Peyer's patch (tissue), 4 donors: ENCODE measurements around the gene FAM199X. TPM values are rescaled to one million over a fixed set of nuclear protein-coding genes. Genes with fewer than 3 reads are reported as not detected.
"Not testable (repeated sequence)": the region's sequence is repeated elsewhere in the genome, so short reads cannot be mapped to it uniquely, and the experiment has no call there.

Experiments used
- DNase-seq, 3 donors: peaks; one replicate each; pipeline ENCODE4 v3.0.0-alpha.2; 2017 to 2019
- H3K27ac ChIP-seq, 4 donors: fragments of 200-600 bp; sonication (generic); one replicate each; pipeline ENCODE4 v1.5.1; 2016 to 2019
- H3K27me3 ChIP-seq, 2 donors: fragments of 200-600 bp; sonication (generic); one replicate each; pipeline ENCODE4 v1.5.1; 2019
- H3K36me3 ChIP-seq, 3 donors: fragments of 200-600 bp; sonication (generic); one replicate each; pipeline ENCODE4 v1.5.1; 2016 to 2019
- H3K4me1 ChIP-seq, 4 donors: fragments of 200-600 bp; sonication (generic); one replicate each; pipeline ENCODE4 v1.5.1; 2016 to 2019
- H3K4me3 ChIP-seq, 4 donors: fragments of 200-600 bp; sonication (generic); 1 replicate in 3 of 4; 2 replicates in 1 of 4; pipeline ENCODE4 v1.5.1; 2016 to 2019; ENCODE audit warnings: mild to moderate bottlenecking in 1 of 4
- H3K9me3 ChIP-seq, 4 donors: fragments of 200-600 bp; sonication (generic); one replicate each; pipeline ENCODE4 v1.5.1; 2016 to 2019; ENCODE audit warnings: mild to moderate bottlenecking in 1 of 4
- CTCF ChIP-seq, 6 experiments: fragments of 450-650 bp in 4 of 6; fragments of 200-600 bp in 2 of 6; sonication (generic) in 1 of 6; IDR thresholded peaks; one replicate each; pipeline ENCODE4 v1.5.1; 2017 to 2019; ENCODE audit warnings: antibody characterized with exemption in 6 of 6, mild to moderate bottlenecking in 3 of 6, moderate library complexity in 1 of 6
- POLR2A ChIP-seq, 2 donors: fragments of 450-650 bp; IDR thresholded peaks; one replicate each; pipeline ENCODE4 v1.5.1; 2017; ENCODE audit warnings: antibody characterized with exemption in 2 of 2, mild to moderate bottlenecking in 2 of 2, moderate library complexity in 2 of 2
- total RNA-seq, 4 donors: library from RNA; depleted of rRNA; stranded (reverse); fragments of >200 nt; gene quantifications; one replicate each; pipeline ENCODE4 v1.1.0, GENCODE V29; 2016

FAM199X gene
- total RNA-seq, 4 donors from 2014 or later, result 9.1 to 17.9 (median 13.8) TPM

DNA sequence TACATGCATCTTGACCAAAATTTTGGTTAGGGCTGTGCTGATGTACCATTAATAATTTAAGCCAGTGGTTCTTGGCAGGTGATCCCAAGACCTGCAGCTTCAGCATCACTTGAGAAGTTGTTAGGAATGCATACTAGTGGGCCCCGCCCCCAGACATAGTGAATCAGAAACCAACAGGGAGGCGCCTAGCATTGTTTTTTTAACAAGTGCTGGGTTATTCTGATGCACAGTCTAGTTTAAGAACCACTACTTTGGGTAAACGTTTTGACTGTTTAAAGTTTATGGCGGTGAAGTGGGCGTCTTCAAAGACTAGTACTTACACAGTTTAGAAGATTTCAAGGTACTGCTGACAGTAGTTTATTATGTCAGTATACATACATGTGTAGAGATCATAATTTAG lies 23.6 kb downstream of the FAM199X start:
- Histone ChIP-seq H3K36me3 (peaks cover 0 to 48% (median 0%) of the 10 kb centered on the region in 3 donors), H3K27me3 (no peaks in the 10 kb centered on the region), H3K9me3 (no peaks in the 10 kb centered on the region), H3K27ac (no peak overlapping the region), H3K4me1 (no peaks in the 10 kb centered on the region), H3K4me3 (no peak overlapping the region)
- no peak for TF ChIP-seq CTCF (IDR thresholded peaks at IDR 0.05)
- no peak for TF ChIP-seq POLR2A (IDR thresholded peaks at IDR 0.05)
- DNase-seq, result no peak

- Histone ChIP-seq H3K4me1 (no peaks in the 10 kb centered on the region), H3K27ac (no peak overlapping the region), H3K4me3 (no peak overlapping the region), H3K9me3 (no peaks in the 10 kb centered on the region), H3K27me3 (no peaks in the 10 kb centered on the region), H3K36me3 (peaks cover 0 to 24% (median 0%) of the 10 kb centered on the region in 3 donors)
- no peak for DNase-seq
- TF ChIP-seq CTCF (IDR thresholded peaks at IDR 0.05) (no peak), POLR2A (IDR thresholded peaks at IDR 0.05) (no peak)
These were observed 27.2 kb downstream of the FAM199X start for GRCh38 chrX:104193485-104193884.

DNA sequence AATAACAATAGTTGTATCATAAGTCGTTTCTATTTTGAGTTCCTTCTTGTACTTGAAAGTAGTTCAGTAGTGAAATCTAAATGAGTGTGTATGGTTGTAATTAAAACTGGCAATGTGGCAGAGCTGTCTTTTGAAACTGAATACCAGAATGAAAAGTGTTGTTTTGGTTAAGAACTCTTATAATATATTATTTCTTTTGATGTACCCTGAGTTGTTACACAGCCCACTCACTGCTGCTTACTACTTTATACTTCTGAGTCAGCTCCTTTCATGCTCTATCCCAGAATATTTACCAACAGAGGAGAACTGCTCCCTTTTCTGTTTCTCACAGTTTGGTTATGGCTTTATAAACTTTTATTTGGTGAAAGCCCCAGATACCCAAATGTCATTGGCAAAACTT lies 28.8 kb downstream of the FAM199X start:
- TF ChIP-seq CTCF (IDR thresholded peaks at IDR 0.05), result no peak
- no peak for TF ChIP-seq POLR2A (IDR thresholded peaks at IDR 0.05)
- H3K27ac ChIP-seq, result no peak overlapping the region
- peaks cover 0 to 12% (median 0%) of the 10 kb centered on the region in 3 donors for H3K36me3 ChIP-seq
- DNase-seq, result no peak
- no peaks in the 10 kb centered on the region for H3K4me1 ChIP-seq
- H3K4me3 ChIP-seq, result no peak overlapping the region
- no peaks in the 10 kb centered on the region for H3K27me3 ChIP-seq
- no peaks in the 10 kb centered on the region for H3K9me3 ChIP-seq

GRCh38 chrX:104195489-104196084 lies 29.3 kb downstream of the FAM199X start:
- Histone ChIP-seq H3K27me3 (no peaks in the 10 kb centered on the region), H3K27ac (no peak overlapping the region), H3K9me3 (no peaks in the 10 kb centered on the region), H3K4me3 (no peak overlapping the region), H3K36me3 (peaks cover 0 to 11% (median 0%) of the 10 kb centered on the region in 3 donors), H3K4me1 (no peaks in the 10 kb centered on the region)
- DNase-seq, result no peak
- TF ChIP-seq CTCF (IDR thresholded peaks at IDR 0.05), result peak; percentile 44 to 61 (median 48)
- no peak for TF ChIP-seq POLR2A (IDR thresholded peaks at IDR 0.05)

GRCh38 chrX:104205548-104205947 lies 39.3 kb downstream of the FAM199X start:
- H3K36me3 ChIP-seq, result no peaks in the 10 kb centered on the region
- no peak overlapping the region for H3K27ac ChIP-seq
- no peaks in the 10 kb centered on the region for H3K27me3 ChIP-seq
- H3K4me1 ChIP-seq, result no peaks in the 10 kb centered on the region
- H3K9me3 ChIP-seq, result no peaks in the 10 kb centered on the region
- no peak overlapping the region for H3K4me3 ChIP-seq
- TF ChIP-seq CTCF (IDR thresholded peaks at IDR 0.05), result no peak
- no peak for TF ChIP-seq POLR2A (IDR thresholded peaks at IDR 0.05)
- no peak for DNase-seq

DNA sequence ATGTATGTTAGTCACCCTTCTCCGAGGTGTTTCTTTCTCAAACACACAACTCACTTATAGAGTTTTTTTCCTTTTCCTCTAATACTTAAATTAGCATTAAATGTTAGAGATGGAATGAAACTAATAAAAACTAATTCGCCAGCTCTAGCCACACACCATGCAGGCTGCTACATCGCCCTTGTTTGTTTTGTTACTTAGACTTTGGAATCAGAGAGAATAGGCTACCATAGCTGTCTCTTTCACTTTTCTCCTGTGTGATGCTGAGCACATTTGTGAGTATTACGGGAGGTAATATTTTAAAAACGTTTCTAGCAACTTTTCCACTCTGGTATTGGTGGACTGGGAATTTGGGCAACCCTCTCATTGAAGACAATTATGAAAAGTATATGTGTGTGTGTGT lies 44.9 kb downstream of the FAM199X start:
- DNase-seq, result no peak
- H3K4me3 ChIP-seq, result no peak overlapping the region
- TF ChIP-seq CTCF (IDR thresholded peaks at IDR 0.05) (no peak), POLR2A (IDR thresholded peaks at IDR 0.05) (no peak)

DNA sequence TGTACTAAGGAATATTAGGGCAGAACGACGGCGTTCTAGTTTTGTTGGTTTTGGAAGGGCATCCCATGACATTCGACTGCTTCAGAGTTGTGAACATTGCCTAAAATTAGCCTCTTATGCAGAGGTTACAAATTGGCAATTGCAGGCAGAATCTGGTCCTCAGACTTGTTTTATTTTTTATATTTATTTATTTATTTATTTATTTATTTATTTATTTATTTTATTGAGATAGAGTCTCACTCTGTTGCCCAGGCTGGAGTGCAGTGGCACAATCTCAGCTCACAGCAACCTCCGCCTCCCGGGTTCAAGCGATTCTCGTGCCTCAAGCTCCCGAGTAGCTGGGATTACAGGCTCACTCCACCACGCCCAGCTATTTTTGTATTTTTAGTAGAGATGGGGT lies 63.8 kb downstream of the FAM199X start:
- not testable (repeated sequence) for H3K36me3 ChIP-seq, H3K27me3 ChIP-seq, H3K4me3 ChIP-seq, H3K27ac ChIP-seq, H3K4me1 ChIP-seq, H3K9me3 ChIP-seq, DNase-seq

More for the DNA sequence above, 44.9 kb downstream of the FAM199X start:
- Histone ChIP-seq H3K27ac (no peak overlapping the region), H3K36me3 (no peaks in the 10 kb centered on the region), H3K27me3 (no peaks in the 10 kb centered on the region), H3K4me1 (no peaks in the 10 kb centered on the region), H3K9me3 (no peaks in the 10 kb centered on the region)
